Dendritic cell treated with granulocyte-macrophage colony-stimulating factor and Interleukin-4, amounts not matched to agents 40 ng/mL and 50 ng/mL, for 4 days (primary cell): ENCODE data around the gene COL27A1.

Experiments
- H3K27ac Mint-ChIP-seq: one replicate; pipeline ENCODE4 v1.8.0; 2022; ENCODE audit warnings: mild to moderate bottlenecking, mixed read lengths
- H3K27me3 Mint-ChIP-seq: one replicate; pipeline ENCODE4 v1.8.0; 2022; ENCODE audit warnings: mild to moderate bottlenecking, mixed read lengths
- H3K36me3 Mint-ChIP-seq: one replicate; pipeline ENCODE4 v1.8.0; 2022; ENCODE audit warnings: low read depth, mixed read lengths
- H3K4me1 Mint-ChIP-seq: one replicate; pipeline ENCODE4 v1.8.0; 2022; ENCODE audit warnings: low read depth, mixed read lengths
- H3K4me3 Mint-ChIP-seq: one replicate; pipeline ENCODE4 v1.8.0; 2022; ENCODE audit warnings: mild to moderate bottlenecking, moderate library complexity, mixed read lengths
- H3K9me3 Mint-ChIP-seq: one replicate; pipeline ENCODE4 v1.8.0; 2022; ENCODE audit warnings: mixed read lengths
- intact Hi-C: fragments of 100-400 bp; cut with micrococcal nuclease; formaldehyde crosslinking; loops from one replicate; pipeline ENCODE4 v1.15.0; 2022

Gene COL27A1

GRCh38 chr9:114240216-114240615, 84.9 kb downstream of the COL27A1 start:
- Mint-ChIP-seq H3K9me3 (no peaks in the 10 kb centered on the region), H3K4me3 (no peak overlapping the region), H3K27ac (no peak overlapping the region), H3K36me3 (no peaks in the 10 kb centered on the region), H3K27me3 (peaks cover 8% of the 10 kb centered on the region), H3K4me1 (peaks cover 1% of the 10 kb centered on the region)
- intact Hi-C loops = no loop called here

GRCh38 chr9:114240647-114241558, 85.6 kb downstream of the COL27A1 start:
- intact Hi-C loops = no loop called here
- Mint-ChIP-seq H3K36me3 (no peaks in the 10 kb centered on the region), H3K4me3 (no peak overlapping the region), H3K4me1 (no peaks in the 10 kb centered on the region), H3K27ac (no peak overlapping the region), H3K27me3 (peaks cover 6% of the 10 kb centered on the region), H3K9me3 (no peaks in the 10 kb centered on the region)

- intact Hi-C loops = no loop called here
- Mint-ChIP-seq H3K36me3 (no peaks in the 10 kb centered on the region), H3K27me3 (peaks cover 6% of the 10 kb centered on the region), H3K4me1 (no peaks in the 10 kb centered on the region), H3K9me3 (no peaks in the 10 kb centered on the region), H3K27ac (no peak overlapping the region), H3K4me3 (no peak overlapping the region)
Observed at GRCh38 chr9:114242837-114243236, 87.5 kb downstream of the COL27A1 start.

- H3K4me1 Mint-ChIP-seq = no peaks in the 10 kb centered on the region
- peaks cover 6% of the 10 kb centered on the region for H3K27me3 Mint-ChIP-seq
- H3K27ac Mint-ChIP-seq = no peak overlapping the region
Observed at GRCh38 chr9:114243240-114243639, 87.9 kb downstream of the COL27A1 start.

GRCh38 chr9:114244570-114244969, 89.2 kb downstream of the COL27A1 start:
- no peaks in the 10 kb centered on the region for H3K36me3 Mint-ChIP-seq
- no peaks in the 10 kb centered on the region for H3K4me1 Mint-ChIP-seq
- no peak overlapping the region for H3K27ac Mint-ChIP-seq
- H3K27me3 Mint-ChIP-seq = no peaks in the 10 kb centered on the region
- no peaks in the 10 kb centered on the region for H3K9me3 Mint-ChIP-seq
- no peak overlapping the region for H3K4me3 Mint-ChIP-seq
- intact Hi-C loops = no loop called here

More at GRCh38 chr9:114243240-114243639, 87.9 kb downstream of the COL27A1 start:
- Mint-ChIP-seq H3K9me3 (no peaks in the 10 kb centered on the region), H3K4me3 (no peak overlapping the region), H3K36me3 (no peaks in the 10 kb centered on the region)
- intact Hi-C loops = no loop called here

- intact Hi-C loops = no loop called here
- H3K27ac Mint-ChIP-seq = no peak overlapping the region
Observed at GRCh38 chr9:114246558-114246957, 91.2 kb downstream of the COL27A1 start.

GRCh38 chr9:114247077-114247476, 91.7 kb downstream of the COL27A1 start:
- H3K27me3 Mint-ChIP-seq = no peaks in the 10 kb centered on the region
- H3K9me3 Mint-ChIP-seq = no peaks in the 10 kb centered on the region
- no peaks in the 10 kb centered on the region for H3K36me3 Mint-ChIP-seq

More at GRCh38 chr9:114246558-114246957, 91.2 kb downstream of the COL27A1 start:
- H3K36me3 Mint-ChIP-seq = no peaks in the 10 kb centered on the region
- H3K9me3 Mint-ChIP-seq = no peaks in the 10 kb centered on the region
- H3K27me3 Mint-ChIP-seq = no peaks in the 10 kb centered on the region
- no peak overlapping the region for H3K4me3 Mint-ChIP-seq
- no peaks in the 10 kb centered on the region for H3K4me1 Mint-ChIP-seq

GRCh38 chr9:114247491-114247890, 92.2 kb downstream of the COL27A1 start:
- no peaks in the 10 kb centered on the region for H3K27me3 Mint-ChIP-seq
- no peaks in the 10 kb centered on the region for H3K36me3 Mint-ChIP-seq
- H3K9me3 Mint-ChIP-seq = no peaks in the 10 kb centered on the region
- intact Hi-C loops = no loop called here
- H3K4me3 Mint-ChIP-seq = no peak overlapping the region
- no peaks in the 10 kb centered on the region for H3K4me1 Mint-ChIP-seq
- H3K27ac Mint-ChIP-seq = no peak overlapping the region

More at GRCh38 chr9:114247077-114247476, 91.7 kb downstream of the COL27A1 start:
- no peak overlapping the region for H3K27ac Mint-ChIP-seq
- H3K4me1 Mint-ChIP-seq = no peaks in the 10 kb centered on the region
- intact Hi-C loops = no loop called here
- H3K4me3 Mint-ChIP-seq = no peak overlapping the region

- no peaks in the 10 kb centered on the region for H3K4me1 Mint-ChIP-seq
Observed at GRCh38 chr9:114248299-114248707, 93.0 kb downstream of the COL27A1 start.

GRCh38 chr9:114249424-114250234, 94.3 kb downstream of the COL27A1 start:
- Mint-ChIP-seq H3K27me3 (peaks cover 2% of the 10 kb centered on the region), H3K27ac (no peak overlapping the region), H3K4me1 (no peaks in the 10 kb centered on the region), H3K9me3 (no peaks in the 10 kb centered on the region), H3K4me3 (no peak overlapping the region), H3K36me3 (no peaks in the 10 kb centered on the region)
- intact Hi-C loops = no loop called here

More at GRCh38 chr9:114248299-114248707, 93.0 kb downstream of the COL27A1 start:
- H3K27ac Mint-ChIP-seq = no peak overlapping the region
- no peak overlapping the region for H3K4me3 Mint-ChIP-seq
- H3K36me3 Mint-ChIP-seq = no peaks in the 10 kb centered on the region
- H3K9me3 Mint-ChIP-seq = no peaks in the 10 kb centered on the region
- intact Hi-C loops = no loop called here
- H3K27me3 Mint-ChIP-seq = peaks cover 2% of the 10 kb centered on the region

- peaks cover 2% of the 10 kb centered on the region for H3K27me3 Mint-ChIP-seq
- H3K9me3 Mint-ChIP-seq = no peaks in the 10 kb centered on the region
- H3K36me3 Mint-ChIP-seq = no peaks in the 10 kb centered on the region
- no peak overlapping the region for H3K4me3 Mint-ChIP-seq
- intact Hi-C loops = no loop called here
- no peak overlapping the region for H3K27ac Mint-ChIP-seq
- H3K4me1 Mint-ChIP-seq = no peaks in the 10 kb centered on the region
Observed at GRCh38 chr9:114250235-114250568, 94.9 kb downstream of the COL27A1 start.

- no peak overlapping the region for H3K27ac Mint-ChIP-seq
- H3K4me3 Mint-ChIP-seq = no peak overlapping the region
- intact Hi-C loops = no loop called here
- no peaks in the 10 kb centered on the region for H3K4me1 Mint-ChIP-seq
- H3K36me3 Mint-ChIP-seq = no peaks in the 10 kb centered on the region
- H3K9me3 Mint-ChIP-seq = no peaks in the 10 kb centered on the region
- peaks cover 2% of the 10 kb centered on the region for H3K27me3 Mint-ChIP-seq
Observed at GRCh38 chr9:114250648-114251047, 95.3 kb downstream of the COL27A1 start.

GRCh38 chr9:114252394-114252793, 97.1 kb downstream of the COL27A1 start:
- Mint-ChIP-seq H3K36me3 (no peaks in the 10 kb centered on the region), H3K27me3 (peaks cover 2% of the 10 kb centered on the region), H3K4me3 (no peak overlapping the region), H3K9me3 (no peaks in the 10 kb centered on the region), H3K4me1 (no peaks in the 10 kb centered on the region), H3K27ac (no peak overlapping the region)
- intact Hi-C loops = no loop called here

- Mint-ChIP-seq H3K27me3 (peaks cover 2% of the 10 kb centered on the region), H3K9me3 (no peaks in the 10 kb centered on the region), H3K4me3 (no peak overlapping the region), H3K27ac (no peak overlapping the region), H3K36me3 (no peaks in the 10 kb centered on the region), H3K4me1 (no peaks in the 10 kb centered on the region)
- intact Hi-C loops = no loop called here
Observed at GRCh38 chr9:114256827-114257328, 101.5 kb downstream of the COL27A1 start.
